Suprapubic skin (tissue), 4 donors: Measurements from ENCODE around the gene MAST4. TPM values are rescaled to one million over a fixed set of nuclear protein-coding genes. Genes with fewer than 3 reads are reported as not detected.

Experiments used
- DNase-seq, 2 donors: peaks; one replicate each; pipeline ENCODE4 v3.0.0-alpha.2; 2019; ENCODE audit warnings: low spot score in 2 of 2
- H3K27ac ChIP-seq: fragments of 200-600 bp; sonication (generic); one replicate; pipeline ENCODE4 v1.5.1; 2019
- H3K27me3 ChIP-seq: fragments of 200-600 bp; sonication (generic); one replicate; pipeline ENCODE4 v1.5.1; 2019
- H3K36me3 ChIP-seq: fragments of 200-600 bp; sonication (generic); one replicate; pipeline ENCODE4 v1.5.1; 2019
- H3K4me1 ChIP-seq: fragments of 200-600 bp; sonication (generic); one replicate; pipeline ENCODE4 v1.5.1; 2019
- H3K4me3 ChIP-seq: fragments of 200-600 bp; sonication (generic); one replicate; pipeline ENCODE4 v1.5.1; 2019; ENCODE audit warnings: mild to moderate bottlenecking
- H3K9me3 ChIP-seq: fragments of 200-600 bp; sonication (generic); one replicate; pipeline ENCODE4 v1.5.1; 2019
- CTCF ChIP-seq, 2 donors: fragments of 200-600 bp in 1 of 2; fragments of 450-650 bp in 1 of 2; sonication (generic) in 1 of 2; IDR thresholded peaks; one replicate each; pipeline ENCODE4 v1.5.1; 2016 to 2019; ENCODE audit warnings: antibody characterized with exemption in 2 of 2, mild to moderate bottlenecking in 1 of 2, moderate library complexity in 1 of 2
- EP300 ChIP-seq: sonication (generic); formaldehyde crosslinking; IDR thresholded peaks from one replicate; pipeline ENCODE4 v1.6.1; 2017; ENCODE audit warnings: antibody characterized with exemption
- POLR2A ChIP-seq, 2 donors: fragments of 450-650 bp; IDR thresholded peaks; one replicate each; pipeline ENCODE4 v1.6.1; 2017; ENCODE audit warnings: antibody characterized with exemption in 2 of 2, mild to moderate bottlenecking in 2 of 2, moderate library complexity in 2 of 2
- POLR2AphosphoS5 ChIP-seq, 3 donors: sonication (generic); formaldehyde crosslinking; IDR thresholded peaks; one replicate each; pipeline ENCODE4 v1.6.1; 2017; ENCODE audit warnings: antibody characterized with exemption in 3 of 3
- WGBS: methylation state at CpG from one replicate; pipeline ENCODE4 v1.1.5; 2018; 5-methylcytosine and 5-hydroxymethylcytosine counted together
- total RNA-seq, 4 donors: library from RNA; depleted of rRNA; stranded (reverse); fragments of >200 nt; gene quantifications; one replicate each; pipeline ENCODE4 v1.1.0, GENCODE V29; 2016

MAST4 gene
- total RNA-seq, 4 donors from 2014 or later = 79.2 to 144 (median 98.1) TPM

- TF ChIP-seq POLR2AphosphoS5 (IDR thresholded peaks at IDR 0.05) (no peak), EP300 (no peak), CTCF (IDR thresholded peaks at IDR 0.05) (no peak), POLR2A (IDR thresholded peaks at IDR 0.05) (no peak)
- H3K4me1 ChIP-seq = peaks cover 31% of the 10 kb centered on the region
Measured at GRCh38 chr5:66829358-66829674, 233.1 kb downstream of the MAST4 start.

GRCh38 chr5:66829826-66830225 lies 233.6 kb downstream of the MAST4 start:
- Histone ChIP-seq H3K9me3 (no peaks in the 10 kb centered on the region), H3K27me3 (no peaks in the 10 kb centered on the region), H3K4me3 (no peak overlapping the region), H3K4me1 (peaks cover 31% of the 10 kb centered on the region), H3K27ac (no peak overlapping the region), H3K36me3 (no peaks in the 10 kb centered on the region)
- TF ChIP-seq CTCF (IDR thresholded peaks at IDR 0.05) (no peak), POLR2AphosphoS5 (IDR thresholded peaks at IDR 0.05) (no peak), POLR2A (IDR thresholded peaks at IDR 0.05) (no peak), EP300 (no peak)
- 29% methylated on average over 2 of the region's 2 CpGs for WGBS
- no peak for DNase-seq

More at GRCh38 chr5:66829358-66829674, 233.1 kb downstream of the MAST4 start:
- peak overlapping the region; percentile 46 for H3K4me3 ChIP-seq
- no peaks in the 10 kb centered on the region for H3K36me3 ChIP-seq
- no peaks in the 10 kb centered on the region for H3K27me3 ChIP-seq
- H3K27ac ChIP-seq = peak overlapping the region; percentile 58
- H3K9me3 ChIP-seq = no peaks in the 10 kb centered on the region
- no peak for DNase-seq

DNA sequence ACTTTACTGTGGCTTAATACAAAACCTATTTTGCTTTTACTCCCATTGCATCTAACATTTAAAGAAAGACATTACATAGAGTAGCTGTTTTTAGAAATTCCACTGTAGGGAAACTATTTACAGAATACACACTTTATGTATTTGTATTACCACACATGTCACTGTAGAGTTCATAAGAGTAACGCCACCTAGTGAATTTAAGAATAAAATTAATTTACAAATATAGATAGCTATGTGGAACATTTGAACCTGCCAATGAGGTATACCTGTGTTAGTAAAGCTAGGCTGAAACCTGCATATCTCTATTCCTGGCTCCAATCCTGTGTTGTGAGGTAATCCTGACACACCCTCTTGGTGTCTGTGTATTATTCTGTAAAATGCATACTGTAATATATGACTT lies 234.4 kb downstream of the MAST4 start:
- DNase-seq = no peak
- H3K27me3 ChIP-seq = no peaks in the 10 kb centered on the region
- H3K4me1 ChIP-seq = peaks cover 31% of the 10 kb centered on the region
- TF ChIP-seq POLR2AphosphoS5 (IDR thresholded peaks at IDR 0.05) = no peak
- no peak for TF ChIP-seq CTCF (IDR thresholded peaks at IDR 0.05)
- no peak for TF ChIP-seq POLR2A (IDR thresholded peaks at IDR 0.05)
- TF ChIP-seq EP300 = no peak
- H3K36me3 ChIP-seq = no peaks in the 10 kb centered on the region
- no peak overlapping the region for H3K4me3 ChIP-seq
- whole genome bisulfite sequencing = 27% methylated on average over 1 of the region's 1 CpG
- H3K9me3 ChIP-seq = no peaks in the 10 kb centered on the region
- no peak overlapping the region for H3K27ac ChIP-seq

DNA sequence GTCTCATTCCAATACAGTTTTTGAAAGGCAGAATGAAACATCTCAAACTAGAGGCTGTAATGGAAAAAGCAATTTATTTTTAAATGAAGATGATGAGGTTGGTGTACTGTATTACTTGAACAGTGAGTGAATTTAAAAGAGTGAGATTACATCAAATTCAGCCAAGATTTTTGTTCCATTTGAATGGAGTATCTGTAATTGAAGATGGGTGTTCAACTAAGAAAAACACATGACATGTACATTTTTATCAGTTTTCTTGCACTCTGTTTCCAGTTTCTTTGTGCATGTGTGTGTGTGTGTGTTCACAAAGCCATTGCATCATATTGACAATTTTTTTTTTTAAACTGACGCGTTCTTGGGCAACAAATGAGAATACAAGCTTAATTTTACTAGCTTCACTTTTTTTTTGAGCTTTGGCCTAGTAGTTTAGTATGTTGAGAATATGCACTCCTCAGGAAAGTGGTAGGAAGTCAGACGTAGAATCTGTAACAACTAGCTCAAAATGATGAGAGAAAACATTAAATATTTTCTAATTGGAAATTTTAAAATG lies 243.5 kb downstream of the MAST4 start:
- no peak for DNase-seq
- WGBS = 88% methylated on average over 3 of the region's 3 CpGs
- Histone ChIP-seq H3K4me3 (no peak overlapping the region), H3K9me3 (no peaks in the 10 kb centered on the region), H3K27ac (no peak overlapping the region), H3K36me3 (no peaks in the 10 kb centered on the region), H3K27me3 (no peaks in the 10 kb centered on the region), H3K4me1 (no peaks in the 10 kb centered on the region)
- TF ChIP-seq POLR2AphosphoS5 (IDR thresholded peaks at IDR 0.05) (no peak), CTCF (IDR thresholded peaks at IDR 0.05) (no peak), EP300 (no peak), POLR2A (IDR thresholded peaks at IDR 0.05) (no peak)

DNA sequence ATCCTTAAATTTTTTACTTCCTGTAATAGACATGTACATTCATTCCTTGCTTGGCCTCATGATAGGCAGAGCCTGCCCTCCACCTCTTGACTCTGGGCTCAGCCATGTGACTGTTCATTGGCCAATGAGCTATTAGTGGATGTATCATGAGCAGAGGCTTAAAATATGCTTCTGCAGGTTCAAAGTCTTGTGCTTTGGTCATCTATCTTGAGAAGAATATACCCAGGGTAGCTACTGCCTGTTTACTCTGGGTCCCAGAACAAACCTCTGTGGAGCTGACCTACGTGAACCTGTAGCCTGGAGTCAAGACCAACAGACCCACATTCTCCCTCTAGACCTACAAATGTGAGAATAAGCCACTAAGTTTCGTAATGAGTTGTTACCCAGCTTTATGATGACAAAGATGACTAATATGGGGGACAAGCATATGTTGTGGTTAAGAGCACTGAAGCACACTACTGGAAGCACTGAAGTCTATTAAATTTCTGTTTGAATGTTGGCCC lies 244.4 kb downstream of the MAST4 start:
- no peaks in the 10 kb centered on the region for H3K4me1 ChIP-seq
- TF ChIP-seq POLR2AphosphoS5 (IDR thresholded peaks at IDR 0.05) = no peak
- TF ChIP-seq POLR2A (IDR thresholded peaks at IDR 0.05) = no peak
- no peak for TF ChIP-seq EP300
- TF ChIP-seq CTCF (IDR thresholded peaks at IDR 0.05) = no peak
- H3K9me3 ChIP-seq = no peaks in the 10 kb centered on the region
- no peaks in the 10 kb centered on the region for H3K36me3 ChIP-seq
- H3K27ac ChIP-seq = no peak overlapping the region
- no peak for DNase-seq
- H3K4me3 ChIP-seq = no peak overlapping the region
- 58% methylated on average over 2 of the region's 2 CpGs for WGBS
- H3K27me3 ChIP-seq = no peaks in the 10 kb centered on the region
